WTC11 (cell line): ENCODE data around the gene FOXA2. TPM values are rescaled to one million over a fixed set of nuclear protein-coding genes. Genes with fewer than 3 reads are reported as not detected.
A peak's percentile ranks its signal among the peaks of the same experiment; 100 is the strongest.

ENCODE experiments used
- ATAC-seq: fragments of 200-7000 bp; cut with Tn5 transposase; 2 replicates; pipeline ENCODE4 v1.10.0; 2021; ENCODE audit warnings: mild to moderate bottlenecking, moderate library complexity
- CTCF ChIA-PET: fragments of 300-600 bp; sonication (Branson Sonifier 250); formaldehyde crosslinking; loops from one replicate; lab custom pipeline; 2021; ENCODE audit warnings: antibody characterized with exemption; lab: Charles Lee
- POLR2A ChIA-PET: fragments of 350-600 bp; sonication (Branson Sonifier 250); formaldehyde crosslinking; loops from one replicate; lab custom pipeline; 2021; ENCODE audit warnings: antibody characterized with exemption; lab: Charles Lee
- DNase-seq: peaks from one replicate; pipeline ENCODE4 v3.0.0; 2021; ENCODE audit warnings: low spot score
- H3K27ac Mint-ChIP-seq: 2 replicates; pipeline ENCODE4 v1.8.0; 2021; ENCODE audit warnings: mixed read lengths
- H3K27me3 Mint-ChIP-seq: 2 replicates; pipeline ENCODE4 v1.8.0; 2021; ENCODE audit warnings: low read depth, mild to moderate bottlenecking, moderate library complexity, mixed read lengths
- H3K36me3 Mint-ChIP-seq: 2 replicates; pipeline ENCODE4 v1.8.0; 2021; ENCODE audit warnings: mixed read lengths
- H3K4me1 Mint-ChIP-seq: 2 replicates; pipeline ENCODE4 v1.8.0; 2022; ENCODE audit warnings: mixed read lengths
- H3K4me3 Mint-ChIP-seq: 2 replicates; pipeline ENCODE4 v1.8.0; 2021; ENCODE audit warnings: mild to moderate bottlenecking, moderate library complexity, mixed read lengths
- H3K9me3 Mint-ChIP-seq: 2 replicates; pipeline ENCODE4 v1.8.0; 2021; ENCODE audit warnings: mixed read lengths
- ATF2 ChIP-seq: sonication (generic); formaldehyde crosslinking; IDR thresholded peaks from 2 replicates; pipeline ENCODE4 v1.8.1; 2022; ENCODE audit warnings: low read depth, missing genetic modification reagents, borderline replicate concordance
- E2F4 ChIP-seq: sonication (generic); formaldehyde crosslinking; IDR thresholded peaks from 2 replicates; pipeline ENCODE4 v1.8.1; 2022; ENCODE audit warnings: low read depth, mild to moderate bottlenecking, moderate library complexity, missing genetic modification reagents, borderline replicate concordance
- FOXP4 ChIP-seq: sonication (generic); formaldehyde crosslinking; IDR thresholded peaks from 2 replicates; pipeline ENCODE4 v1.8.0; 2022; ENCODE audit warnings: mild to moderate bottlenecking, missing genetic modification reagents
- GRHL2 ChIP-seq: fragments of 250-450 bp; sonication (Bioruptor Pico); IDR thresholded peaks from 2 replicates; pipeline ENCODE4 v1.8.0; 2022; ENCODE audit warnings: mild to moderate bottlenecking, moderate library complexity; ENCODE audit not compliant: insufficient replicate concordance, severe bottlenecking
- GTF2I ChIP-seq: fragments of 250-450 bp; sonication (Bioruptor Pico); conservative IDR thresholded peaks from 2 replicates; pipeline ENCODE4 v1.4.0; 2021; ENCODE audit warnings: mild to moderate bottlenecking
- MAX ChIP-seq: sonication (generic); formaldehyde crosslinking; IDR thresholded peaks from 2 replicates; pipeline ENCODE4 v1.8.0; 2022; ENCODE audit warnings: mild to moderate bottlenecking, missing genetic modification reagents
- PRDM15 ChIP-seq: sonication (generic); formaldehyde crosslinking; IDR thresholded peaks from 2 replicates; pipeline ENCODE4 v1.8.0; 2022; ENCODE audit warnings: missing genetic modification reagents
- SMAD3 ChIP-seq: sonication (generic); formaldehyde crosslinking; IDR thresholded peaks from 2 replicates; pipeline ENCODE4 v1.8.0; 2022; ENCODE audit warnings: missing genetic modification reagents, mild to moderate bottlenecking, borderline replicate concordance
- SMAD4 ChIP-seq: sonication (generic); formaldehyde crosslinking; IDR thresholded peaks from 2 replicates; pipeline ENCODE4 v1.8.0; 2022; ENCODE audit warnings: mild to moderate bottlenecking, missing genetic modification reagents
- SOX15 ChIP-seq: fragments of 250-450 bp; sonication (Bioruptor Pico); IDR thresholded peaks from 2 replicates; pipeline ENCODE4 v1.9.0; 2021; ENCODE audit warnings: mild to moderate bottlenecking
- TEAD1 ChIP-seq: sonication (generic); formaldehyde crosslinking; IDR thresholded peaks from 2 replicates; pipeline ENCODE4 v1.8.0; 2022; ENCODE audit warnings: mild to moderate bottlenecking, missing genetic modification reagents
- USF1 ChIP-seq: sonication (generic); formaldehyde crosslinking; IDR thresholded peaks from 2 replicates; pipeline ENCODE4 v1.8.0; 2022; ENCODE audit warnings: mild to moderate bottlenecking, missing genetic modification reagents
- USF2 ChIP-seq: sonication (generic); formaldehyde crosslinking; IDR thresholded peaks from 2 replicates; pipeline ENCODE4 v1.8.1; 2023; ENCODE audit warnings: mild to moderate bottlenecking, missing genetic modification reagents, moderate library complexity
- ZNF263 ChIP-seq: sonication (generic); formaldehyde crosslinking; IDR thresholded peaks from 2 replicates; pipeline ENCODE4 v1.8.1; 2022; ENCODE audit warnings: low read depth, mild to moderate bottlenecking, moderate library complexity, missing genetic modification reagents
- ZNF317 ChIP-seq: sonication (generic); formaldehyde crosslinking; IDR thresholded peaks from 2 replicates; pipeline ENCODE4 v1.8.1; 2023; ENCODE audit warnings: low read depth, mild to moderate bottlenecking, moderate library complexity, missing genetic modification reagents, borderline replicate concordance
- total RNA-seq: library from RNA; stranded (reverse); gene quantifications from 3 replicates; pipeline ENCODE4 v1.2.3, GENCODE V29; 2021

FOXA2 gene
- total RNA-seq, 1 experiment from 2014 or later, result 3.1 TPM

- H3K4me3 Mint-ChIP-seq, result no peak overlapping the region
- POLR2A ChIA-PET, result no interaction called here
- CTCF ChIA-PET, result interaction anchor here (1.5 to 3.4 kb wide), 3 partner anchors 23 to 123 kb away, joined by 3 to 21 read pairs (median 3); partner anchors contain the start of gene FOXA2
Measured at GRCh38 chr20:22561965-22562577, 22.3 kb downstream of the FOXA2 start.

GRCh38 chr20:22560817-22561216, 23.6 kb downstream of the FOXA2 start:
- Mint-ChIP-seq H3K4me3 (no peak overlapping the region), H3K27ac (no peak overlapping the region)
- peak; percentile 63 for DNase-seq
- TF ChIP-seq USF2, result peak; percentile 61
- TF ChIP-seq USF1, result peak; percentile 71; the same call in 1 of the 2 replicates
- TF ChIP-seq MAX (CRISPR knock-in tag), result peak; percentile 32; the same call in 1 of the 2 replicates
- peak; percentile 36; the same call in 1 of the 2 replicates for TF ChIP-seq TEAD1 (CRISPR knock-in tag)
- TF ChIP-seq ZNF263 (CRISPR knock-in tag), result no peak
- TF ChIP-seq SMAD3, result no peak
- 0 out of 2 replicates have a peak, but pooled peaks have one; percentile 26 for TF ChIP-seq FOXP4
- TF ChIP-seq, all 79 proteins: peak for 5
- Mint-ChIP-seq H3K36me3 (no peaks in the 10 kb centered on the region), H3K9me3 (no peaks in the 10 kb centered on the region), H3K4me1 (peaks cover 90% of the 10 kb centered on the region), H3K27me3 (peaks cover 100% of the 10 kb centered on the region)
- POLR2A ChIA-PET, result no interaction called here
- ATAC-seq, result peak; percentile 57
- CTCF ChIA-PET, result interaction anchor here (0.6 to 1.1 kb wide), 7 partner anchors 14 to 683 kb away, joined by 3 to 9 read pairs (median 5); no protein-coding TSS in a partner anchor

More at GRCh38 chr20:22561965-22562577, 22.3 kb downstream of the FOXA2 start:
- no peak for ATAC-seq
- DNase-seq, result no peak
- peaks cover 100% of the 10 kb centered on the region for H3K27me3 Mint-ChIP-seq
- no peaks in the 10 kb centered on the region for H3K9me3 Mint-ChIP-seq
- H3K36me3 Mint-ChIP-seq, result no peaks in the 10 kb centered on the region
- no peak overlapping the region for H3K27ac Mint-ChIP-seq
- TF ChIP-seq GRHL2 (CRISPR knock-in tag) (no peak), ATF2 (CRISPR knock-in tag) (no peak), GTF2I (CRISPR knock-in tag) (no peak), ZNF317 (CRISPR knock-in tag) (no peak), E2F4 (CRISPR knock-in tag) (no peak), SOX15 (CRISPR knock-in tag) (no peak), PRDM15 (CRISPR knock-in tag) (no peak), SMAD4 (CRISPR knock-in tag) (no peak), SMAD3 (no peak)
- peaks cover 90% of the 10 kb centered on the region for H3K4me1 Mint-ChIP-seq
